Measurements from ENCODE around the gene NUCKS1.

Gene NUCKS1

GRCh38 chr1:205764578-205764977 lies 14.6 kb upstream of the NUCKS1 start:
- no peak for TF ChIP-seq POLR2AphosphoS5 (IDR thresholded peaks at IDR 0.05; ENCODE audit: low read depth, low read length)
- TF ChIP-seq TAF1 (IDR thresholded peaks at IDR 0.05; ENCODE audit: borderline replicate concordance, insufficient read depth, low read length): no peak
- no peak for TF ChIP-seq REST (IDR thresholded peaks at IDR 0.05; ENCODE audit: insufficient read depth in 1 of 2, low read depth in 2 of 2, low read length in 2 of 2)
- no peak for TF ChIP-seq FOXP2 (optimal IDR thresholded peaks at IDR 0.05; ENCODE audit: borderline replicate concordance, extremely low read depth, extremely low read length, insufficient read depth)
- TF ChIP-seq SIN3A (IDR thresholded peaks at IDR 0.05; ENCODE audit: borderline replicate concordance, insufficient read depth, low read length): no peak

GRCh38 chr1:205763980-205764379 lies 14.0 kb upstream of the NUCKS1 start:
- TF ChIP-seq FOXP2 (optimal IDR thresholded peaks at IDR 0.05; ENCODE audit: borderline replicate concordance, extremely low read depth, extremely low read length, insufficient read depth) (no peak), REST (IDR thresholded peaks at IDR 0.05; ENCODE audit: insufficient read depth in 1 of 2, low read depth in 2 of 2, low read length in 2 of 2) (no peak), SIN3A (IDR thresholded peaks at IDR 0.05; ENCODE audit: borderline replicate concordance, insufficient read depth, low read length) (no peak), TAF1 (IDR thresholded peaks at IDR 0.05; ENCODE audit: borderline replicate concordance, insufficient read depth, low read length) (no peak), POLR2AphosphoS5 (IDR thresholded peaks at IDR 0.05; ENCODE audit: low read depth, low read length) (no peak)

- TF ChIP-seq REST (IDR thresholded peaks at IDR 0.05; ENCODE audit: insufficient read depth in 1 of 2, low read depth in 2 of 2, low read length in 2 of 2) (no peak), TAF1 (IDR thresholded peaks at IDR 0.05; ENCODE audit: borderline replicate concordance, insufficient read depth, low read length) (no peak), POLR2AphosphoS5 (IDR thresholded peaks at IDR 0.05; ENCODE audit: low read depth, low read length) (no peak), SIN3A (IDR thresholded peaks at IDR 0.05; ENCODE audit: borderline replicate concordance, insufficient read depth, low read length) (no peak), FOXP2 (optimal IDR thresholded peaks at IDR 0.05; ENCODE audit: borderline replicate concordance, extremely low read depth, extremely low read length, insufficient read depth) (no peak)
These were observed 10.6 kb upstream of the NUCKS1 start for GRCh38 chr1:205760606-205761005.

- TF ChIP-seq POLR2AphosphoS5 (IDR thresholded peaks at IDR 0.05; ENCODE audit: low read depth, low read length): no peak
- no peak for TF ChIP-seq FOXP2 (optimal IDR thresholded peaks at IDR 0.05; ENCODE audit: borderline replicate concordance, extremely low read depth, extremely low read length, insufficient read depth)
- no peak for TF ChIP-seq REST (IDR thresholded peaks at IDR 0.05; ENCODE audit: insufficient read depth in 1 of 2, low read depth in 2 of 2, low read length in 2 of 2)
- TF ChIP-seq TAF1 (IDR thresholded peaks at IDR 0.05; ENCODE audit: borderline replicate concordance, insufficient read depth, low read length): no peak
- TF ChIP-seq SIN3A (IDR thresholded peaks at IDR 0.05; ENCODE audit: borderline replicate concordance, insufficient read depth, low read length): no peak
These were observed 6.6 kb upstream of the NUCKS1 start for GRCh38 chr1:205756552-205756951.

GRCh38 chr1:205754857-205755256 lies 4.9 kb upstream of the NUCKS1 start:
- TF ChIP-seq FOXP2 (optimal IDR thresholded peaks at IDR 0.05; ENCODE audit: borderline replicate concordance, extremely low read depth, extremely low read length, insufficient read depth): no peak
- TF ChIP-seq TAF1 (IDR thresholded peaks at IDR 0.05; ENCODE audit: borderline replicate concordance, insufficient read depth, low read length): no peak
- TF ChIP-seq REST (IDR thresholded peaks at IDR 0.05; ENCODE audit: insufficient read depth in 1 of 2, low read depth in 2 of 2, low read length in 2 of 2): no peak
- TF ChIP-seq POLR2AphosphoS5 (IDR thresholded peaks at IDR 0.05; ENCODE audit: low read depth, low read length): no peak
- no peak for TF ChIP-seq SIN3A (IDR thresholded peaks at IDR 0.05; ENCODE audit: borderline replicate concordance, insufficient read depth, low read length)

Measured in PFSK-1 (cell line).